GM21447 (cell line): Measurements from ENCODE around the gene PIP4K2C.
"Not testable (repeated sequence)": the region's sequence is repeated elsewhere in the genome, so short reads cannot be mapped to it uniquely, and the experiment has no call there.

Experiments used
- ATAC-seq: cut with Tn5 transposase; IDR thresholded peaks from one replicate; pipeline ENCODE4 v1.9.1; 2021; ENCODE audit not compliant: unreplicated experiment

The PIP4K2C gene

GRCh38 chr12:57632958-57633840 lies 42.2 kb downstream of the PIP4K2C start, which contains the start of gene B4GALNT1:
B4GALNT1 (minus strand) TSS chr12:57633201; CDS start chr12:57632132, 1,069 bp downstream.
- no peak for ATAC-seq

GRCh38 chr12:57636731-57637130 lies 45.7 kb downstream of the PIP4K2C start:
- not testable (repeated sequence) for ATAC-seq

- ATAC-seq, result no peak
Observed at GRCh38 chr12:57637364-57637763, 46.4 kb downstream of the PIP4K2C start.

GRCh38 chr12:57638096-57638495 lies 47.1 kb downstream of the PIP4K2C start:
- ATAC-seq, result no peak

- ATAC-seq, result no peak
Observed at GRCh38 chr12:57640175-57641042, 49.4 kb downstream of the PIP4K2C start.

DNA sequence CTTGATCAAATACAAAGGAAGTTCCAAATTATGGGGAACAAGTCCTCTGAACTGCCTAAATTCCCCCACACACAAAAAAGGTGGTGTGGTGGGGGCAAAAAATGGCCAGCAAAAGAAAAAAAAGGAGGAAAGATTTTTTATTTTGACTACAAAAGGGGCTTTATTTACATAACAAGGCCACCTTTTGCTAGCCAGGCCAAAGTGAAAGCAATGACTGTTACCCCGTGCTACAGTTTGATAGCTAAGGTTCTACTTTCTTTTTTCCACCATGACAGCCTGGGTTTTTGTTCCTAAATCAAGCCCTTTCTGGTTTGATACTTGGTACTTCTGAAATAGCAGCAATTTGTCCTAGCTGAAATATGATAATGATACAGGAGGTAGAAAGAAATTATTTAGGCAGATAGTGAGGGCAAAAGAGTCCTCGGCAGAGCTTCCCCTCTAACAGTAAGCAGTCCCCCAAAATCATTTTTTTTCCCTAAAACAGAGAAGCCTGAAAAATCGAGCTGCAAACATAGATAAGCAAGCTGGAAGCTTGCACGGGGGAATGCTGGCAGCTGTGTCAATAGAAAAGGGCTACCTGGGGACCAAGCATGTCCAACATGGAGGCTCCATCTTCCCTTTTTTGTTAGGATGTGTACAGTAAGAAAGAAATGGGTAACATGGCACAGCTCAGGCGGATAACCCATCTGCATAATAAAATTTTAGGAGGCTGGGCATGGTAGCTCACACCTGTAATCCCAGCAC lies 50.9 kb downstream of the PIP4K2C start:
- no peak for ATAC-seq

- not testable (repeated sequence) for ATAC-seq
Observed at GRCh38 chr12:57645990-57646658, 55.1 kb downstream of the PIP4K2C start.

- not testable (repeated sequence) for ATAC-seq
Observed at GRCh38 chr12:57646659-57647049, 55.7 kb downstream of the PIP4K2C start.
